Stomach smooth muscle (tissue), 2 donors: ENCODE results near the gene LPCAT3.

Source experiments
- H3K27ac ChIP-seq: one replicate; pipeline ENCODE4 v1.7.0; 2013; ENCODE audit warnings: mild to moderate bottlenecking, low read length, inconsistent platforms
- H3K27me3 ChIP-seq, 2 donors: one replicate each; pipeline ENCODE4 v1.7.0; 2013; ENCODE audit warnings: low read length in 2 of 2; ENCODE audit not compliant: insufficient read depth in 2 of 2, control insufficient read depth in 1 of 2
- H3K36me3 ChIP-seq, 2 donors: one replicate each; pipeline ENCODE4 v1.7.0; 2013; ENCODE audit warnings: low read length in 2 of 2; ENCODE audit not compliant: control insufficient read depth in 2 of 2, insufficient read depth in 2 of 2
- H3K4me1 ChIP-seq: one replicate; pipeline ENCODE4 v1.7.0; 2013; ENCODE audit warnings: low read length; ENCODE audit not compliant: control insufficient read depth, insufficient read depth
- H3K4me3 ChIP-seq, 2 donors: one replicate each; pipeline ENCODE4 v1.7.0; 2013; ENCODE audit warnings: low read length in 2 of 2
- H3K9ac ChIP-seq, 2 donors: one replicate each; pipeline ENCODE4 v1.7.0; 2013; ENCODE audit warnings: low read length in 2 of 2, mild to moderate bottlenecking in 1 of 2
- H3K9me3 ChIP-seq, 2 donors: one replicate each; pipeline ENCODE4 v1.7.0; 2013; ENCODE audit warnings: low read length in 2 of 2; ENCODE audit not compliant: control insufficient read depth in 2 of 2
- donor health status: healthy.
- donor health status: Pancreatic carcinoma.

The LPCAT3 gene

GRCh38 chr12:6944381-6945186, 73.7 kb downstream of the LPCAT3 start:
- peak overlapping the region; percentile 92 to 98 for H3K9ac ChIP-seq
- H3K4me1 ChIP-seq = peaks cover 44% of the 10 kb centered on the region
- peaks cover 6 to 21% of the 10 kb centered on the region in 2 donors for H3K36me3 ChIP-seq

GRCh38 chr12:6943722-6944380, 74.4 kb downstream of the LPCAT3 start, which contains the start of the genes C12orf57 and RNU7-1:
TSS of gene C12orf57 (plus strand) at chr12:6944022. CDS start at chr12:6944122, 100 bp downstream.
TSS of gene RNU7-1 (plus strand) at chr12:6943816.
- Histone ChIP-seq H3K36me3 (peaks cover 6 to 21% of the 10 kb centered on the region in 2 donors), H3K27ac (peak within 1 kb of the TSS; percentile 98), H3K9ac (peak within 1 kb of the TSS; percentile 92 to 98), H3K4me1 (peaks cover 51% of the 10 kb centered on the region), H3K4me3 (peak within 1 kb of the TSS; percentile 88 to 94), H3K27me3 (no peaks in the 10 kb centered on the region), H3K9me3 (no peaks in the 10 kb centered on the region)

More at GRCh38 chr12:6944381-6945186, 73.7 kb downstream of the LPCAT3 start:
- H3K4me3 ChIP-seq = peak overlapping the region; percentile 88 to 94
- no peaks in the 10 kb centered on the region for H3K9me3 ChIP-seq
- H3K27ac ChIP-seq = peak overlapping the region; percentile 98
- H3K27me3 ChIP-seq = no peaks in the 10 kb centered on the region

- H3K4me1 ChIP-seq = peaks cover 56% of the 10 kb centered on the region
- H3K27ac ChIP-seq = peak overlapping the region; percentile 98
- no peaks in the 10 kb centered on the region for H3K9me3 ChIP-seq
- H3K9ac ChIP-seq = peak overlapping the region; percentile 92 to 98
- peaks cover 6 to 21% of the 10 kb centered on the region in 2 donors for H3K36me3 ChIP-seq
- peak overlapping the region; percentile 88 to 94 for H3K4me3 ChIP-seq
- H3K27me3 ChIP-seq = no peaks in the 10 kb centered on the region
These were observed 74.9 kb downstream of the LPCAT3 start for GRCh38 chr12:6943389-6943721.

- H3K27ac ChIP-seq = peak overlapping the region; percentile 98
- no peak overlapping the region for H3K9ac ChIP-seq
These were observed 76.0 kb downstream of the LPCAT3 start for GRCh38 chr12:6942331-6942665.

GRCh38 chr12:6941782-6942181, 76.5 kb downstream of the LPCAT3 start:
- H3K4me3 ChIP-seq = no peak overlapping the region
- H3K36me3 ChIP-seq = peaks cover 6 to 17% of the 10 kb centered on the region in 2 donors
- no peak overlapping the region for H3K9ac ChIP-seq
- H3K4me1 ChIP-seq = peaks cover 66% of the 10 kb centered on the region
- H3K27me3 ChIP-seq = no peaks in the 10 kb centered on the region
- no peaks in the 10 kb centered on the region for H3K9me3 ChIP-seq
- H3K27ac ChIP-seq = peak overlapping the region; percentile 37

More at GRCh38 chr12:6942331-6942665, 76.0 kb downstream of the LPCAT3 start:
- Histone ChIP-seq H3K27me3 (no peaks in the 10 kb centered on the region), H3K4me1 (peaks cover 62% of the 10 kb centered on the region), H3K36me3 (peaks cover 6 to 21% of the 10 kb centered on the region in 2 donors), H3K9me3 (no peaks in the 10 kb centered on the region), H3K4me3 (no peak overlapping the region)

- H3K36me3 ChIP-seq = peaks cover 5 to 17% of the 10 kb centered on the region in 2 donors
- H3K9ac ChIP-seq = no peak overlapping the region
- no peaks in the 10 kb centered on the region for H3K27me3 ChIP-seq
- peak overlapping the region; percentile 37 for H3K27ac ChIP-seq
- no peaks in the 10 kb centered on the region for H3K9me3 ChIP-seq
- peaks cover 61% of the 10 kb centered on the region for H3K4me1 ChIP-seq
- H3K4me3 ChIP-seq = no peak overlapping the region
These were observed 77.0 kb downstream of the LPCAT3 start for GRCh38 chr12:6941267-6941666.

- Histone ChIP-seq H3K4me1 (peaks cover 44% of the 10 kb centered on the region), H3K9me3 (no peaks in the 10 kb centered on the region), H3K27me3 (no peaks in the 10 kb centered on the region), H3K4me3 (no peak overlapping the region), H3K27ac (peak overlapping the region; percentile 93), H3K9ac (no peak overlapping the region), H3K36me3 (peaks cover 15 to 27% of the 10 kb centered on the region in 2 donors)
These were observed 79.1 kb downstream of the LPCAT3 start for GRCh38 chr12:6939191-6939540.

GRCh38 chr12:6938353-6939190, 79.7 kb downstream of the LPCAT3 start:
- Histone ChIP-seq H3K9me3 (no peaks in the 10 kb centered on the region), H3K27me3 (no peaks in the 10 kb centered on the region), H3K9ac (peak overlapping the region; percentile 55 to 77), H3K36me3 (peaks cover 19 to 33% of the 10 kb centered on the region in 2 donors), H3K4me3 (peak overlapping the region; percentile 72 to 78), H3K27ac (peak overlapping the region; percentile 93), H3K4me1 (peaks cover 49% of the 10 kb centered on the region)

- H3K9me3 ChIP-seq = no peaks in the 10 kb centered on the region
- peaks cover 45% of the 10 kb centered on the region for H3K4me1 ChIP-seq
- peak overlapping the region; percentile 72 to 78 for H3K4me3 ChIP-seq
- no peaks in the 10 kb centered on the region for H3K27me3 ChIP-seq
- peak overlapping the region; percentile 93 for H3K27ac ChIP-seq
- H3K36me3 ChIP-seq = peaks cover 24 to 37% of the 10 kb centered on the region in 2 donors
- H3K9ac ChIP-seq = peak overlapping the region; percentile 77 to 80
These were observed 80.6 kb downstream of the LPCAT3 start for GRCh38 chr12:6937481-6938352.
